GM10266 (cell line): ENCODE data around the gene SKP1.

Source experiments
- DNase-seq: peaks from one replicate; pipeline ENCODE4 v3.0.0; 2012; ENCODE audit errors: extremely low spot score
- TF ChIP-seq, protein P1 (sequence below): IDR thresholded peaks from 2 replicates; pipeline ENCODE4 v1.5.1; 2012; ENCODE audit warnings: mild to moderate bottlenecking, low read depth; ENCODE audit not compliant: control insufficient read depth, insufficient read depth; ENCODE audit errors: missing control alignments

The SKP1 gene

DNA sequence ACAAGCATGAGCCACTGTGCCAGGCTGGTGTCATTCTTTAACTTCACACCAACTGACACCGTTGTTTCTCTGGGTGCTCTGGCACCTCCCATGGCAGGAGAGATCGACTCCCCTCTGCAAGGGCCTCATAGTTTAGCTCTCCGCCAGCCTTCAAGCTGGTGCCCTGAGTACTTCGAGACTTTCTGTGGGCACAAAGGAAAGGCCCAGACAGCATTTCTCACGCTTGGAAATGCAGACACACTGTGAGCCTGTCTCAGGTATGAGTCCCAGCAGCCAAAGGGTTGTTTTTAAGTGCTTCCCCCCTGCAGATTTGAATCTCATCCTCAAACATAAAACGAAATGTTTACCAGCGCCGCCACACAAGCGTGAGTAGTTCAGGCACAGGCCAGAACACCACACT, 73.4 kb downstream of the SKP1 start:
- TF ChIP-seq, protein P1, sequence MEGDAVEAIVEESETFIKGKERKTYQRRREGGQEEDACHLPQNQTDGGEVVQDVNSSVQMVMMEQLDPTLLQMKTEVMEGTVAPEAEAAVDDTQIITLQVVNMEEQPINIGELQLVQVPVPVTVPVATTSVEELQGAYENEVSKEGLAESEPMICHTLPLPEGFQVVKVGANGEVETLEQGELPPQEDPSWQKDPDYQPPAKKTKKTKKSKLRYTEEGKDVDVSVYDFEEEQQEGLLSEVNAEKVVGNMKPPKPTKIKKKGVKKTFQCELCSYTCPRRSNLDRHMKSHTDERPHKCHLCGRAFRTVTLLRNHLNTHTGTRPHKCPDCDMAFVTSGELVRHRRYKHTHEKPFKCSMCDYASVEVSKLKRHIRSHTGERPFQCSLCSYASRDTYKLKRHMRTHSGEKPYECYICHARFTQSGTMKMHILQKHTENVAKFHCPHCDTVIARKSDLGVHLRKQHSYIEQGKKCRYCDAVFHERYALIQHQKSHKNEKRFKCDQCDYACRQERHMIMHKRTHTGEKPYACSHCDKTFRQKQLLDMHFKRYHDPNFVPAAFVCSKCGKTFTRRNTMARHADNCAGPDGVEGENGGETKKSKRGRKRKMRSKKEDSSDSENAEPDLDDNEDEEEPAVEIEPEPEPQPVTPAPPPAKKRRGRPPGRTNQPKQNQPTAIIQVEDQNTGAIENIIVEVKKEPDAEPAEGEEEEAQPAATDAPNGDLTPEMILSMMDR, result no peak

DNA sequence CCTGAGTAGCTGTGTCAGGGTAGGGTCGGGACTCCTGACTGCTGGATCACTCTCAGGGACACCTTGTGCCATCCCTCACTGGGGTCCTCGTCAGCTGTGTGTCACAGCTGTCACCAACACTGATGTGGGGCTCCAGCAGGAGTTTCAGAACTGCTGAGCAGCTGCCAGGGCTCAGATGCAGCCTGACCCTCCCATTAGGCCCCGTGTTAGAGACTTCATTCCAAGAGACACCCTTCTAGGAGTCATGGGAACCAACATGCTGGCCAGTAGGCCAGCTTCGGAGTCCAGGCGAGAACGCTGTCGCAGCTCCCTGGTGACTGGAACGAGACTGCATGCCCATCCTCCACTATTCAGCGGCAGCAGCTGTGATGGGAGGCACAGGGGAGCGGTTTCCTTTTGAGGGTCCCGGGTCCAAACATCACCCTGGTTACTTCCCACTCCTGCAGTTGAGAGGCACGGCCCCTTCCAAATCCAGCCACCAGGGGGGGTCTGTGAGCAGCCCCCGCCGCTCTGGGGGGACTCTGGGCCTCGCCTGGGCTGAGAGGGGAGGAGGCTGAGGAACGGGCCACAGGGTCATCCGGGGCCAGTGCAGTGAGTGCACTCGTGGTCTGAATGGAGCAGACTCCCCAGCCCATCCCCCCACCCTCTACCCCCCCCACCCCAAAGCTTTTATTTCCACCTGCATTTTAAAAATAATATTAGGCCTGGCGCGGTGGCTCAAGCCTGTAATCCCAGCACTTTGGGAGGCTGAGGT, 74.9 kb downstream of the SKP1 start:
- TF ChIP-seq, protein P1, result peak; percentile 84
- DNase-seq, result peak; percentile 67

More for the DNA sequence above, 73.4 kb downstream of the SKP1 start:
- no peak for DNase-seq

DNA sequence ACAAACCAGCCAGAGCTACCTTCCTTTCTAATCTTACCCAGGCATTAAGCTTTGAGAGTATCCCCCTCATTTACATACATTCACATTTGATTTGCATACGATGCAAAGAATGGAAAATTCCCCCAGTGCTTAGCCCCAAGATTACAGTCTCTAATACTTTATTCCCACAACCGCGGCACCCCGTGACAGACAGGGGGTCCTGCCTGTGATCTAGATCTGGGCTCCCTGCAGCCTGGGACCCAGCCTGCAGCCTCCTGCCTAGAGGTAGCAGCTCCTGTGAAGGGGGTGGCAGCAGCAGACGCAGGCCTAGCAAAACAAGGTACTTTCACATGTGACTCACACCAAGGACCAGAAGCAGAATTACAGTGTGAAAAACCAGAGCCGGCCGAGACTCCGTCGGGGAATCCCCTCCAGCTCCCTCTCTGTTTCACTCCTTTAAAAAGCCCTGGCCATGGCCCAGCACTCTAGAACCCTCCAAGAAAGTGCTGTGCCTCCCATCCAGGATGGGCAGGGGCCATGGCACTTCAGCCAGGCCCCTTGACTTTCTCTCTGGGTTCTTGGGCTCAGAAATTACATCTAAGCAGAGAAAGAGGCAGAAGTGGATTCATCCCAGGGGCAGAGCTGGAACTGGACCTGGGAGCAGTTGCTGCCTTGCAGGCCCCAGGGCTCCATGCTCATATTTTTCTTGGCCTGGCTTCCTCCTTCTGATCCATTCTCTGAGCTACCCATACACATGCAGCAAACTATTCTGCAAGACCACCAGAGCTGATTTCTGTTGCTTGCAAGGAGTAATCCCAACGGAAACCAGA, 76.3 kb downstream of the SKP1 start:
- peak; percentile 81 for DNase-seq
- TF ChIP-seq, protein P1, result no peak

DNA sequence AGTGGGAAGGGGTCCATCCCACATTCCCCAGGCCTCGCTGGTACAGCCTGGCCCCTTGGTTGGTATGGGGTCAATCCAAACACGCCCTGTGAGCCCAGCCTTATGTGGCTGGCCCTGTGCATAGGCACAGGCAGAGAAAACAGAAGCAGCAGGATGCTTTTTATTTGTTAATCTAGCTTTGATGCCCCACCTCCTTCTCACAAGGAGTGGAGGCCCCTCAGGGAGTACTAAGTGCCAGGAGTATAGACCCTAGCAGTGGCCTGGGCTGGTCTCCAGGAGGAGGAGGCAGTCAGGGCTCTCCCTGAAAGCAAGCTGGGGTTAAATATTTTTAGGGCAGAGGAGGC, 76.8 kb downstream of the SKP1 start:
- DNase-seq, result no peak
- TF ChIP-seq, protein P1, result no peak

DNA sequence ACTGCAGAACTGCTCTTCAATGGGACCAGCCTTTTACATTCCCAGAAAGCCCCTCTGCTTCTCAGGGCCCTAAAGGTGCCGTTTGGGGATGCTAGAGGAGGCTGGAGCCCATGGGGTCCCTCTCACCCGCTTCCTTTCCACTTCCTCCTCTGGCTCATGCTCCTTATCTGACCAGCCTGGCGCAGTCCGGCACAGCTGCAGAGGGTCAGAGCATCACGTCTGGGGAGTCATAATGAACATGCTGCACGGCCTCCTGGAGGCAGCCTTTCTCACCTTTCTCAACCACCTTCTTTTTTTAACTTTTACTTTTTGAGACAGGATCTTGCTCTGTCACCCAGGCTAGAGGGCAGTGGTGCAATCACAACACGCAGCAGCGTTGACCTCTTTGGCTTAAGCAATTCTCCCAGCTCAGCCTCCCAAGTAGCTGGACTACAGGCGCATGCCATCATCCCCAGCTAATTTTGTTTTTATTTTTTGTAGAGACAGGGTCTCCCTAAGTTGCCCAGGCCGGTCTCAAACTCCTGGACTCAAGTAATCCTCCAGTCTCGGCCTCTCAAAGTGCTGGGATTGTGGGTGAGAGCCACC, 77.4 kb downstream of the SKP1 start:
- DNase-seq, result no peak
- TF ChIP-seq, protein P1, result peak; percentile 22
